HCT116 (cell line): ENCODE data around the gene FLT3. TPM values are rescaled to one million over a fixed set of nuclear protein-coding genes. Genes with fewer than 3 reads are reported as not detected.

Source experiments
- ATAC-seq: fragments of 200-7000 bp; cut with Tn5 transposase; 2 replicates; pipeline ENCODE4 v1.9.1; 2020; ENCODE audit warnings: mild to moderate bottlenecking, moderate library complexity
- BruUV-seq: library from RNA; stranded (reverse); fragments of 400-500 nt; replicated peaks from 2 replicates; lab custom pipeline; 2021; lab: Mats Ljungman, UMichigan
- CTCF ChIA-PET: fragments of 300-600 bp; sonication (Branson Sonifier 250); formaldehyde crosslinking; loops from one replicate; lab custom pipeline; 2021; ENCODE audit warnings: antibody characterized with exemption; lab: Charles Lee
- POLR2A ChIA-PET: fragments of 300-600, 350-600 bp; sonication (Branson Sonifier 250); formaldehyde crosslinking; loops from one replicate; lab custom pipeline; 2021; ENCODE audit warnings: antibody characterized with exemption; lab: Charles Lee
- RAD21 ChIA-PET, 2 experiments: fragments of 300-600 bp; sonication (Branson Sonifier 250); formaldehyde crosslinking; loops; one replicate each; lab custom pipeline; 2023; ENCODE audit warnings: low total read pairs in 2 of 2; ENCODE audit not compliant: uncharacterized antibody in 2 of 2, unreplicated experiment in 2 of 2, low non-redundant PET in 1 of 2; lab: Charles Lee
- DNase-seq: peaks from one replicate; pipeline ENCODE4 v3.0.0-alpha.2; 2010; ENCODE audit warnings: low read depth, low spot score
- H2AFZ ChIP-seq: fragments of 200-600 bp; shearing (Covaris generic), sonication (generic); 2 replicates; pipeline ENCODE4 v1.6.1; 2017; ENCODE audit warnings: low read depth, mixed run types, mixed read lengths, antibody characterized with exemption, low read length; ENCODE audit not compliant: poor library complexity, severe bottlenecking
- H3K27ac ChIP-seq: 2 replicates; pipeline ENCODE4 v1.5.1; 2012; ENCODE audit warnings: low read depth, low read length
- H3K27me3 ChIP-seq: fragments of 200-600 bp; sonication (generic); 2 replicates; pipeline ENCODE4 v1.6.1; 2016; ENCODE audit warnings: mixed run types, low read length, mixed read lengths; ENCODE audit not compliant: insufficient read depth
- H3K36me3 ChIP-seq, 2 experiments: fragments of 200-500 bp in 1 of 2; fragments of 200-600 bp in 1 of 2; sonication (Bioruptor generic) in 1 of 2; sonication (generic) in 1 of 2; 2 replicates each; pipeline versions ENCODE4 v1.5.1 to v1.6.1; 2014 to 2016; ENCODE audit warnings: low read length in 2 of 2, inconsistent platforms in 1 of 2, mixed read lengths in 1 of 2, mixed run types in 1 of 2; ENCODE audit not compliant: insufficient read depth in 2 of 2, control insufficient read depth in 1 of 2
- H3K4me1 ChIP-seq, 2 experiments: fragments of 200-600 bp in 1 of 2; sonication (generic) in 1 of 2; 2 replicates each; pipeline versions ENCODE4 v1.5.1 to v1.6.1; 2012 to 2017; ENCODE audit warnings: low read length in 2 of 2, inconsistent platforms in 1 of 2, mild to moderate bottlenecking in 1 of 2, mixed read lengths in 1 of 2, mixed run types in 1 of 2, moderate library complexity in 1 of 2; ENCODE audit not compliant: insufficient read depth in 2 of 2, control insufficient read depth in 1 of 2
- H3K4me2 ChIP-seq: fragments of 200-600 bp; sonication (generic); 2 replicates; pipeline ENCODE4 v1.6.1; 2017; ENCODE audit warnings: mixed run types, low read length, mixed read lengths
- H3K4me3 ChIP-seq, 2 experiments: fragments of 200-600 bp in 1 of 2; sonication (generic) in 1 of 2; replicated peaks in 1 of 2; 2 replicates each; pipeline ENCODE4 v1.5.1; 2011 to 2016; ENCODE audit warnings: low read length in 2 of 2, control low read depth in 1 of 2, low read depth in 1 of 2, mild to moderate bottlenecking in 1 of 2, mixed read lengths in 1 of 2, mixed run types in 1 of 2
- H3K79me2 ChIP-seq: fragments of 200-600 bp; sonication (generic); 2 replicates; pipeline ENCODE4 v1.6.1; 2017; ENCODE audit warnings: mild to moderate bottlenecking, mixed run types, low read length, moderate library complexity, mixed read lengths; ENCODE audit not compliant: insufficient read depth
- H3K9ac ChIP-seq: fragments of 200-600 bp; sonication (generic); 2 replicates; pipeline ENCODE4 v1.6.1; 2016; ENCODE audit warnings: low read length, mixed read lengths
- H3K9me2 ChIP-seq: fragments of 200-600 bp; sonication (generic), shearing (Covaris generic); 2 replicates; pipeline ENCODE4 v1.6.1; 2017; ENCODE audit warnings: mixed run types, mild to moderate bottlenecking, moderate library complexity; ENCODE audit not compliant: insufficient read depth
- H3K9me3 ChIP-seq, 2 experiments: fragments of 200-500 bp in 1 of 2; fragments of 200-600 bp in 1 of 2; sonication (Bioruptor generic) in 1 of 2; sonication (generic) in 1 of 2; 2 replicates each; pipeline ENCODE4 v1.6.1; 2014 to 2017; ENCODE audit warnings: low read length in 2 of 2, mixed read lengths in 2 of 2, inconsistent platforms in 1 of 2, low read depth in 1 of 2, mild to moderate bottlenecking in 1 of 2, mixed run types in 1 of 2, moderate library complexity in 1 of 2; ENCODE audit not compliant: control insufficient read depth in 1 of 2, insufficient read depth in 1 of 2
- H4K20me1 ChIP-seq: fragments of 200-600 bp; sonication (generic), shearing (Covaris generic); 2 replicates; pipeline ENCODE4 v1.6.1; 2017; ENCODE audit warnings: mixed run types, mild to moderate bottlenecking, moderate library complexity; ENCODE audit not compliant: insufficient read depth
- CBX3 ChIP-seq: IDR thresholded peaks from 2 replicates; pipeline ENCODE4 v1.6.1; 2012; ENCODE audit warnings: low read depth
- EGR1 ChIP-seq: IDR thresholded peaks from 2 replicates; pipeline ENCODE4 v1.6.1; 2012; ENCODE audit warnings: low read depth
- ELF1 ChIP-seq: IDR thresholded peaks from 2 replicates; pipeline ENCODE4 v1.6.1; 2012; ENCODE audit warnings: low read depth, borderline replicate concordance
- EZH2 ChIP-seq: fragments of 200-600 bp; sonication (generic); IDR thresholded peaks from 2 replicates; pipeline ENCODE4 v1.6.1; 2017; ENCODE audit warnings: antibody characterized with exemption, mixed run types
- EZH2phosphoT487 ChIP-seq: fragments of 200-600 bp; IDR thresholded peaks from 2 replicates; pipeline ENCODE4 v1.6.1; 2018; ENCODE audit warnings: antibody characterized with exemption, borderline replicate concordance
- FOSL1 ChIP-seq: IDR thresholded peaks from 2 replicates; pipeline ENCODE4 v1.6.1; 2012; ENCODE audit warnings: low read depth
- JUND ChIP-seq: IDR thresholded peaks from 2 replicates; pipeline ENCODE4 v1.6.1; 2012
- POLR2A ChIP-seq: IDR thresholded peaks from 2 replicates; pipeline ENCODE4 v1.7.0; 2011; ENCODE audit warnings: borderline replicate concordance; ENCODE audit not compliant: insufficient read depth, insufficient read length; ENCODE audit errors: extremely low read depth
- RAD21 ChIP-seq: IDR thresholded peaks from 2 replicates; pipeline ENCODE4 v1.6.1; 2012; ENCODE audit warnings: low read depth, mild to moderate bottlenecking
- SIN3A ChIP-seq: IDR thresholded peaks from 2 replicates; pipeline ENCODE4 v1.6.1; 2012; ENCODE audit warnings: low read depth
- SRF ChIP-seq: IDR thresholded peaks from 2 replicates; pipeline ENCODE4 v1.6.1; 2012; ENCODE audit warnings: low read depth
- TCF7L2 ChIP-seq: IDR thresholded peaks from 2 replicates; pipeline ENCODE4 v1.7.0; 2011; ENCODE audit warnings: borderline replicate concordance, inconsistent platforms; ENCODE audit not compliant: insufficient read depth, insufficient read length; ENCODE audit errors: extremely low read depth
- YY1 ChIP-seq: IDR thresholded peaks from 2 replicates; pipeline ENCODE4 v1.6.1; 2011; ENCODE audit warnings: low read length, low read depth, moderate library complexity, mild to moderate bottlenecking; ENCODE audit not compliant: insufficient replicate concordance; ENCODE audit errors: extremely low read depth
- intact Hi-C: fragments of 100-400 bp; cut with micrococcal nuclease; formaldehyde crosslinking; loops from 2 replicates; pipeline ENCODE4 v1.10.0; 2022
- total RNA-seq: library from RNA; stranded (reverse); gene quantifications from one replicate; pipeline ENCODE4 v1.2.1, GENCODE V29; 2021; ENCODE audit not compliant: unreplicated experiment
- TF ChIP-seq, protein P1 (sequence below), 3 experiments: fragments of 200-600 bp in 1 of 3; sonication (generic) in 1 of 3; IDR thresholded peaks in 2 of 3; conservative IDR thresholded peaks in 1 of 3; 2 replicates each; pipeline ENCODE4 v1.5.1; 2012 to 2017; ENCODE audit warnings: low read depth in 2 of 3, low read length in 2 of 3, antibody characterized with exemption in 1 of 3, borderline replicate concordance in 1 of 3, control low read depth in 1 of 3, mild to moderate bottlenecking in 1 of 3, mixed read lengths in 1 of 3, mixed run types in 1 of 3, moderate library complexity in 1 of 3; ENCODE audit not compliant: insufficient read depth in 1 of 3
- TF ChIP-seq, protein P2 (sequence below): IDR thresholded peaks from 2 replicates; pipeline ENCODE4 v1.6.1; 2011; ENCODE audit warnings: mild to moderate bottlenecking, low read length, moderate library complexity; ENCODE audit not compliant: insufficient replicate concordance; ENCODE audit errors: extremely low read depth

FLT3 gene
- total RNA-seq, 1 experiment from 2014 or later = 0.17 TPM

DNA sequence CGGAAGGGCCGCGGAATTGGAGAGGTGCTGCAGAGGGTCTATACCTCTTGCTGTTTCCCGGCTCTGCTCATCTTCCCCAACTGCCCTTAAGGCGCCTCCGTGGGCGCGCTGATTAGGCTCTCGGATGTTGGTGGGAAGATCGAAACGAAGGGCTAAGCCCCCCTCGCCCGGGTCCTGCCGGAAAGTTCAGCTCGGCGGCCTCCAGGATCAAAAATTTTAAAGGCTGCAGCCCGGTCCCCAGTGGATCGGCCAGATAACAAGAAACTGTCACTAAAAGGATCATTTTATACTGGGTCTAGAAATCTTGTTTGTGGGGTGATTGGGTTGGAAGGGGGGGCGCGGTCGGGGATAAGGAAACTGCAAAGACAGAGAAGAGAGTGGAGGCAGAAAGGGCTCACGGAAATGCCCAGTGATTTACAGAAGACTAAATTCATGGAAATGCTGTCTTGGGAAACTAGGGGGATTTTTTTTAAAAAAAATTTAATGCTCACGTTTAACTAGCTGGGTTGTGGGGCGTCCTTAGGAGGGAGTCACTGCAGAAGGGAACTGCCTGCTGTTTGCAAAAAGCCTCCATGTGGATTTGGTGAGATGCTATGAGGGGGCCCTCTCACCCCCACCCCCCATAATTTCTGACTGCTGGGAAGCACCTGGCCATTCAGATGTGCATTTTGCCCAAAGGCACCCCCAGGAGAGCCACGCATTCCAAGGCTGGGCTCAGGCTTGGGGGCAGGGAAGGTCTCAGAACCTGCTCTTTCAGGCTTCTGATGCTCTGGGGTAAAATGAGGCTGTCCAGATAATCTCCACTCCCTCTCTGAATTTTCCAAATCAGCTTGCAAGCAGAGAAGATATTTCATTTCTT lies 138.9 kb downstream of the FLT3 start:
- Histone ChIP-seq H3K9me3 (no peaks in the 10 kb centered on the region), H3K79me2 (peaks cover 18% of the 10 kb centered on the region), H4K20me1 (no peaks in the 10 kb centered on the region), H2AFZ (no peak overlapping the region), H3K4me2 (no peak overlapping the region), H3K9ac (no peak overlapping the region), H3K9me2 (no peaks in the 10 kb centered on the region), H3K27me3 (no peaks in the 10 kb centered on the region), H3K27ac (no peak overlapping the region), H3K36me3 (peaks cover 0 to 4% of the 10 kb centered on the region in 2 experiments; a peak in 1 of 4 replicates), H3K4me3 (no peak overlapping the region), H3K4me1 (peaks cover 3 to 6% of the 10 kb centered on the region in 2 experiments; a peak in 1 of 4 replicates)
- TF ChIP-seq FOSL1 = no peak
- TF ChIP-seq EGR1 = no peak
- no peak for TF ChIP-seq SRF
- no peak for TF ChIP-seq RAD21
- no peak for TF ChIP-seq SIN3A
- no peak for TF ChIP-seq POLR2A
- TF ChIP-seq, protein P1, sequence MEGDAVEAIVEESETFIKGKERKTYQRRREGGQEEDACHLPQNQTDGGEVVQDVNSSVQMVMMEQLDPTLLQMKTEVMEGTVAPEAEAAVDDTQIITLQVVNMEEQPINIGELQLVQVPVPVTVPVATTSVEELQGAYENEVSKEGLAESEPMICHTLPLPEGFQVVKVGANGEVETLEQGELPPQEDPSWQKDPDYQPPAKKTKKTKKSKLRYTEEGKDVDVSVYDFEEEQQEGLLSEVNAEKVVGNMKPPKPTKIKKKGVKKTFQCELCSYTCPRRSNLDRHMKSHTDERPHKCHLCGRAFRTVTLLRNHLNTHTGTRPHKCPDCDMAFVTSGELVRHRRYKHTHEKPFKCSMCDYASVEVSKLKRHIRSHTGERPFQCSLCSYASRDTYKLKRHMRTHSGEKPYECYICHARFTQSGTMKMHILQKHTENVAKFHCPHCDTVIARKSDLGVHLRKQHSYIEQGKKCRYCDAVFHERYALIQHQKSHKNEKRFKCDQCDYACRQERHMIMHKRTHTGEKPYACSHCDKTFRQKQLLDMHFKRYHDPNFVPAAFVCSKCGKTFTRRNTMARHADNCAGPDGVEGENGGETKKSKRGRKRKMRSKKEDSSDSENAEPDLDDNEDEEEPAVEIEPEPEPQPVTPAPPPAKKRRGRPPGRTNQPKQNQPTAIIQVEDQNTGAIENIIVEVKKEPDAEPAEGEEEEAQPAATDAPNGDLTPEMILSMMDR (IDR thresholded peaks at IDR 0.05 in 2 of 3, conservative IDR thresholded peaks at IDR 0.05 in 1 of 3; ENCODE audit: borderline replicate concordance in 1 of 3, insufficient read depth in 1 of 3, low read depth in 2 of 3, low read length in 2 of 3) = no peak
- no peak for TF ChIP-seq EZH2phosphoT487
- TF ChIP-seq JUND = no peak
- no peak for TF ChIP-seq YY1
- TF ChIP-seq, protein P2, sequence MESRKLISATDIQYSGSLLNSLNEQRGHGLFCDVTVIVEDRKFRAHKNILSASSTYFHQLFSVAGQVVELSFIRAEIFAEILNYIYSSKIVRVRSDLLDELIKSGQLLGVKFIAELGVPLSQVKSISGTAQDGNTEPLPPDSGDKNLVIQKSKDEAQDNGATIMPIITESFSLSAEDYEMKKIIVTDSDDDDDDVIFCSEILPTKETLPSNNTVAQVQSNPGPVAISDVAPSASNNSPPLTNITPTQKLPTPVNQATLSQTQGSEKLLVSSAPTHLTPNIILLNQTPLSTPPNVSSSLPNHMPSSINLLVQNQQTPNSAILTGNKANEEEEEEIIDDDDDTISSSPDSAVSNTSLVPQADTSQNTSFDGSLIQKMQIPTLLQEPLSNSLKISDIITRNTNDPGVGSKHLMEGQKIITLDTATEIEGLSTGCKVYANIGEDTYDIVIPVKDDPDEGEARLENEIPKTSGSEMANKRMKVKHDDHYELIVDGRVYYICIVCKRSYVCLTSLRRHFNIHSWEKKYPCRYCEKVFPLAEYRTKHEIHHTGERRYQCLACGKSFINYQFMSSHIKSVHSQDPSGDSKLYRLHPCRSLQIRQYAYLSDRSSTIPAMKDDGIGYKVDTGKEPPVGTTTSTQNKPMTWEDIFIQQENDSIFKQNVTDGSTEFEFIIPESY = no peak
- no peak for TF ChIP-seq ELF1
- no peak for TF ChIP-seq TCF7L2
- TF ChIP-seq EZH2 = no peak
- TF ChIP-seq CBX3 = no peak
- DNase-seq (no peak), ATAC-seq (no peak)
- RAD21 ChIA-PET = no interaction called here
- intact Hi-C loops = no loop called here
- CTCF ChIA-PET = interaction anchor here (0.9 to 1.4 kb wide), 2 partner anchors 8 to 599 kb away, joined by 3 to 4 read pairs; no protein-coding TSS in a partner anchor
- no TSS peak for BruUV-seq
- POLR2A ChIA-PET = interaction anchor here (1.2 kb wide), 1 partner anchor 7 kb away, joined by 3 read pairs; no protein-coding TSS in a partner anchor
